HK-2 (cell line): ENCODE results near the gene SLC16A10.
A peak's percentile ranks its signal among the peaks of the same experiment; 100 is the strongest.
"Not testable (repeated sequence)": the region's sequence is repeated elsewhere in the genome, so short reads cannot be mapped to it uniquely, and the experiment has no call there.

Source experiments
- DNase-seq: peaks from one replicate; pipeline ENCODE4 v3.0.0-alpha.2; 2018; ENCODE audit not compliant: unreplicated experiment

Gene SLC16A10

DNA sequence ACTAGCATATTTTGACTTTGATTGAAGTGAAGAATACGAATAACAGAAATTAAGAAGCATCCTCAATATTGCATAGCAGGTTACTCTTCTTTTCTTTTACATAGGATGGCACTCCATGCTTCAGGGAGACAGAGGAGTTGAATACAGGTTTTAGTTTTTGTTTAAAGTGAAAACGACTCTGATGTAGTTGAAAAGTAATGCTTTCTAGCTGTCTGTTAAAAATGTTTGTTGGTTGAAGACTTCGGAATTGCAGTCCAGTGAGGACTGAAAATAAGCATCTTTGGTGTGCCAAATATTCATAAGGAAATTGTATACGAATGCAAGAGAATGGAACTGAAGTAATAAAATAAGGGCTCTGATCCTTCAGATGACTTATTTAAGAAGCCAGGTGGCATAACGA is 618 bp upstream of the SLC16A10 start:
- no peak for DNase-seq

- peak; percentile 10 for DNase-seq
These were observed 766 bp downstream of the SLC16A10 start for GRCh38 chr6:111087871-111088667.

DNA sequence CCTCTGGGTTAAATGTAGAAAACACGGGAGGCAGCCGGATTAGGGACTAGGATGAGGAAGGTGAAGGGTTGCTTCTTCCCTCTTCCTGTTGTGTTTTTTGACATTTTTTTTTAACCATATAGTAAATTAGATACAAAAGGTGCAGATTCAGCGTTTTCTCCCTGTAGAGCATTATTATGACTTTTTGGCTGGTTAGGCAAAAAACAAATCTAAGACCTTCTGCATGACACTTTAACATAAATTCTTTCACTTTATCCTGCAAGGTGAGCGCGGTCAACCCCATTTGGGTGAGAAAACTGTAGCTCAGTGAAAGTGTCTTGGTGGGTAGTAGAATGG is 1.3 kb downstream of the SLC16A10 start:
- no peak for DNase-seq

GRCh38 chr6:111090766-111091165 is 3.5 kb downstream of the SLC16A10 start:
- no peak for DNase-seq

GRCh38 chr6:111091987-111092386 is 4.7 kb downstream of the SLC16A10 start:
- DNase-seq = no peak

DNA sequence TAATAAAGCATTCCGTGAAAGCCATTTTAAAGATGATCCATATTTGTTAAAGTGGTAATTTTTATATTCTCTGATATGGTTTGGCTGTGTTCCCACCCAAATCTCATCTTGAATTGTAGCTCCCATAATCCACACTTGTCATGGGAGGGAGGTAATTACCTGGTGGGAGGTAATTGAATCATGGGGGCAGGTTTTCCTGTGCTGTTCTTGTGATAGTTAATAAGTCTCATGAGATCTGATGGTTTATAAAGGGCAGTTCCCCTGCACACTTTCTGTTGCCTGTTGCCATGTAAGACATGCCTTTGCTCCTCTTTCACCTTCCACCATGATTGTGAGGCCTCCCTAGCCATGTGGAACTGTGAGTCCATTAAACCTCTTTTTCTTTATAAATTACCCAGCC is 8.2 kb downstream of the SLC16A10 start:
- not testable (repeated sequence) for DNase-seq

DNA sequence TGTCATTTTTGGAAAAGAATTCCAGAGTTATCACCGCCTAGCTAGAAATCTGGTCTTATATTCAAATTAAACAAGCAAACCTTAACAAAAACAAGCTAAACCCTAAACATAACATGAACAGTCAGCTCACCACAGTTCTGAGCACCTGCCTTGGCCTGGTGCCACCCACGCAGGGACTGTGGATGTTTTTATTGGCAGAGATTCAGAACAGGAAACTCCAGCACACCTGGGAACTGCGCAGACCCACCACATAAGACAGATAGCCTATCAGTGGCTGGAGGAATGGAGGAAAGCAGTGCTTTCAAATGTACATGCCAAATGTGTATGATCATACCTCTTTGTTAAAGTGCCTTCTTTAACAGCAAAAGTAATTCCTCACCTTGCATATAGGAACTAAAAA is 8.9 kb downstream of the SLC16A10 start:
- no peak for DNase-seq

- no peak for DNase-seq
These were observed 11.3 kb downstream of the SLC16A10 start for GRCh38 chr6:111098597-111098996.

- no peak for DNase-seq
These were observed 14.7 kb downstream of the SLC16A10 start for GRCh38 chr6:111101987-111102386.

DNA sequence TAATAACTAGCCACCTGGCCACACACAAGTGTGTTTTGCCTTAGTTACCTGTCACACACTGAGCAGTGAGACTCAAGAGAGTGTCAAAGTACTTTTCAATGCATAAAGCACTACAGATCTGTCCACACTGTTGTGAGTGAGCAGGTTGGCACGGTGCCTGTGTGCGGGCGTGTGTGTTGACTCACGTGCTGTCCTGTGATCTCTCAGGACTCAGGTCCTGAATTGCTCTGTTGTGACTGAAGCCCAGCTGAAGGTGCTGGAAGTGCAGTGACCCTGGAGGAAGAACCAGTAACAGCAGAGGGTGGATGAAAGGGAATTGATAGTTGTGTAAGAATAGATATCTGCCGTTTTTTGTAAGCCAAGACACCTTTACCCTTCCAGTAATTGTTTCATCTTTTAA is 18.3 kb downstream of the SLC16A10 start:
- DNase-seq = peak; percentile 48

DNA sequence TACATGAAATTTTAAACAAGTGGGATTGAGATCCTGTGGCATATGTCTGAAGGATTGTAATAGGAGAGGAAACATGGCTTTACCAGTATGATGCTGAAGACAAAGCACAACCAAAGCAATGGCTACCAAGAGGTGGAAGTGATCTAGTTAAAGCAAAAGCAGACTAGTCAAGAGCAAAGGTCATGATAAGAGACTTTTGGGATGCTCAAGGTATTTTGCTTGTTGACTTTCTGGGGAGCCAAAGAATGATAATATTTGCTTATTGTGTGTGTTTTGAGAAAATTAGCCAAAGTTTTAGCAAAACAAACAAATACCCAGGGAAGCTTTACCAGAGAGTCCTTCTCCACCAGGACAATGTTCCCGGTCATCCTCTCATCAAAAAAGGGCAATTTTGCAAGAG is 20.3 kb downstream of the SLC16A10 start:
- DNase-seq = no peak

GRCh38 chr6:111110036-111110435 is 22.7 kb downstream of the SLC16A10 start:
- no peak for DNase-seq

GRCh38 chr6:111113336-111114086 is 26.2 kb downstream of the SLC16A10 start:
- DNase-seq = no peak

DNA sequence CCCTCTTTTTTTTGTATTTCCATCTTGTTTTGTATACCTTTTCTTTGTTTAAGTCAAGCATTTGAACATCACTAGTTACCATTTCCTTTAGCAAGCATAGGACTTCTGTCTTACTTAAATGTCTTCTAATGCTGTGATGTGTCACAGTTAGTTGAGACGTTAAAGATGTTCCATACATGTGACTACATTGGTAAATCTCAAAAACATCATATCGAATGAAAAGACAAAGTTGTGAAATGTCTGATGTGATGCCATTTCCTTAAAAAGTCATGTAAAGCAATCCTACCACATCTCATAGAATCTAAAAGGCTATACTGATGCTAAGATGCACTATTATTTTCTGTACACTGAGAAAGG is 26.8 kb downstream of the SLC16A10 start:
- no peak for DNase-seq

DNA sequence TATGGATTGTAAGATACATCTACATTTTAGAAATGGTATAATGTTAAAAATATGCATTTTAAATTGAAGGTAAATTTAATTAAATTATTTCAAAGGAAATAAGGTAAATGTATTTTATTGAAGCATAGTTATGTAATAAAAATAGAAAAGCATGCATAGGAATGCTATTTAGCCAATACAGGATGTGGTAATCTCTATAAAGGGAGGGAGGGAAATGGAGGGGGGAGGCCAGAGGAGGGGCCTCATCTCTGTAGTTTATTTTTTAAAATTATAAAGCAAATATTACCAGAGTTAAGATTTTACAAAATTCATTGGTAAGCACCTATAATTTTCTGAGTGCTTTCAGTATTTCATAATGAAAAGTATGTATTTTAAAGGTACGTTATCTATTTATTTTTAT is 27.2 kb downstream of the SLC16A10 start:
- no peak for DNase-seq

GRCh38 chr6:111118826-111119225 is 31.5 kb downstream of the SLC16A10 start:
- no peak for DNase-seq

GRCh38 chr6:111119571-111120329 is 32.4 kb downstream of the SLC16A10 start:
- no peak for DNase-seq

- DNase-seq = no peak
These were observed 34.6 kb downstream of the SLC16A10 start for GRCh38 chr6:111121789-111122350.

GRCh38 chr6:111122458-111123286 is 35.4 kb downstream of the SLC16A10 start:
- DNase-seq = no peak

DNA sequence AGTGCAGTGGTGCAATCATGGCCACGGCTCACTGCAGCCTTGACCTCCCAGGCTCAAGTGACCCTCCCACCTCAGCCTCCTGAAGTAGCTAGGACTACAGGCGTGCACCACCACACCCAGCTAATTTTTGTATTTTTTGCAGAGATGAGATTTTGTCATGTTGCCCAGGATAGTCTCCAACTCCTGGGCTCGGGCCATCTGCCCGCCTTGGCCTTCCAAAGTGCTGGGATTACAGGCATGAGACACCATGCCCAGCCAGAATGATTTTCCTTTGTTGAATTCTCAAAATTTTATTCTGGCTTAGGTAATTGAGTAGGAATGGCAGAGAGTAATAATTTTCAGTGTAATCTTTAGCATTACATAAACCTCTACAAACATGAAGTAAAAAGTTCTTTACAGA is 37.1 kb downstream of the SLC16A10 start:
- DNase-seq = no peak

- DNase-seq = no peak
These were observed 41.7 kb downstream of the SLC16A10 start for GRCh38 chr6:111129013-111129412.
